Keratinocyte (primary cell): ENCODE data around the gene SREBF2. TPM values are rescaled to one million over a fixed set of nuclear protein-coding genes. Genes with fewer than 3 reads are reported as not detected.

Experiments
- DNase-seq: peaks from one replicate; pipeline ENCODE4 v3.0.0-alpha.2; 2011; ENCODE audit warnings: low read depth, missing footprints, low spot score
- FAIRE-seq: peaks from 2 replicates; lab custom pipeline; 2011; peaks lifted over from hg19 to GRCh38; lab: Jason Lieb, UNC
- H2AFZ ChIP-seq: 2 replicates; pipeline ENCODE4 v1.6.0; 2012; ENCODE audit warnings: low read length, control low read depth, inconsistent platforms; ENCODE audit not compliant: control insufficient read depth
- H3K27ac ChIP-seq: 2 replicates; pipeline ENCODE4 v1.5.1; 2011; ENCODE audit warnings: low read length; ENCODE audit not compliant: control insufficient read depth, insufficient read depth
- H3K27me3 ChIP-seq: 3 replicates; pipeline ENCODE4 v1.6.0; 2011; ENCODE audit warnings: low read length; ENCODE audit not compliant: control insufficient read depth, insufficient read depth; ENCODE audit errors: extremely low read depth
- H3K36me3 ChIP-seq, 2 experiments: 2 replicates in 1 of 2; 3 replicates in 1 of 2; pipeline ENCODE4 v1.5.1; 2011; ENCODE audit warnings: low read length in 2 of 2, mild to moderate bottlenecking in 1 of 2; ENCODE audit not compliant: control insufficient read depth in 2 of 2, insufficient read depth in 2 of 2; ENCODE audit errors: extremely low read depth in 1 of 2
- H3K4me1 ChIP-seq: 3 replicates; pipeline ENCODE4 v1.5.1; 2011; ENCODE audit warnings: low read length; ENCODE audit not compliant: control insufficient read depth, insufficient read depth; ENCODE audit errors: extremely low read depth
- H3K4me2 ChIP-seq: 3 replicates; pipeline ENCODE4 v1.6.0; 2011; ENCODE audit warnings: low read depth, low read length; ENCODE audit not compliant: control insufficient read depth, insufficient read depth; ENCODE audit errors: extremely low read depth
- H3K4me3 ChIP-seq, 3 experiments: fragments of 200-600 bp in 1 of 3; sonication (generic) in 1 of 3; 2 replicates in 2 of 3; 3 replicates in 1 of 3; pipeline ENCODE4 v1.5.1; 2011 to 2016; ENCODE audit warnings: low read length in 3 of 3, mild to moderate bottlenecking in 3 of 3, control low read depth in 2 of 3, inconsistent platforms in 1 of 3, low read depth in 1 of 3, mixed read lengths in 1 of 3, mixed run types in 1 of 3, moderate library complexity in 1 of 3; ENCODE audit not compliant: control insufficient read depth in 2 of 3, insufficient read depth in 2 of 3; ENCODE audit errors: extremely low read depth in 1 of 3
- H3K79me2 ChIP-seq: 2 replicates; pipeline ENCODE4 v1.6.0; 2012; ENCODE audit warnings: low read length; ENCODE audit not compliant: control insufficient read depth, insufficient read depth
- H3K9ac ChIP-seq: 3 replicates; pipeline ENCODE4 v1.6.0; 2011; ENCODE audit warnings: low read length; ENCODE audit not compliant: control insufficient read depth, insufficient read depth; ENCODE audit errors: extremely low read depth
- H3K9me1 ChIP-seq: 3 replicates; pipeline ENCODE4 v1.6.0; 2011; ENCODE audit warnings: low read length; ENCODE audit not compliant: control insufficient read depth, insufficient read depth; ENCODE audit errors: extremely low read depth
- H3K9me3 ChIP-seq: 2 replicates; pipeline ENCODE4 v1.5.1; 2012; ENCODE audit warnings: low read depth, low read length; ENCODE audit not compliant: control insufficient read depth
- H4K20me1 ChIP-seq: 3 replicates; pipeline ENCODE4 v1.6.0; 2011; ENCODE audit warnings: low read length; ENCODE audit not compliant: control insufficient read depth, insufficient read depth; ENCODE audit errors: extremely low read depth
- EZH2 ChIP-seq: IDR thresholded peaks from one replicate; pipeline ENCODE4 v1.6.1; 2012; ENCODE audit warnings: inconsistent platforms, mild to moderate bottlenecking, low read length, moderate library complexity
- dilution Hi-C: fragments of 300-500 bp; cut with MboI; formaldehyde crosslinking; loops from one replicate; pipeline ENCODE4 v1.7.0; 2020; ENCODE audit warnings: low sequenced_read_pairs; ENCODE audit not compliant: extremely low pct_ligation_motif_present
- polyA plus RNA-seq, 5 experiments: library from polyadenylated mRNA; depleted of rRNA in 3 of 5; stranded (reverse) in 3 of 5; stranded (forward) in 1 of 5; unstranded in 1 of 5; fragments of >200 nt; gene quantifications; 1 replicate in 1 of 5; 2 replicates in 3 of 5; 3 replicates in 1 of 5; pipeline versions ENCODE4 v1.2.1 to v1.2.3, GENCODE V29; 2011 to 2012; ENCODE audit warnings: missing spikeins in 2 of 5, low read depth in 1 of 5, low replicate concordance in 1 of 5
- TF ChIP-seq, protein P1 (sequence below), 3 experiments: IDR thresholded peaks in 1 of 3; conservative IDR thresholded peaks in 1 of 3; optimal IDR thresholded peaks in 1 of 3; 2 replicates in 2 of 3; 3 replicates in 1 of 3; pipeline versions ENCODE3 to v1.5.1; 2011; ENCODE audit warnings: low read length in 3 of 3, mild to moderate bottlenecking in 3 of 3, moderate library complexity in 2 of 3, control low read depth in 1 of 3, inconsistent platforms in 1 of 3; ENCODE audit not compliant: insufficient read depth in 2 of 3; ENCODE audit errors: extremely low read depth in 1 of 3

The SREBF2 gene
- polyA plus RNA-seq, 1 donor (not counting 4 experiments of a cell fraction or from before 2014, with no cell fraction given), result 57.5 TPM

DNA sequence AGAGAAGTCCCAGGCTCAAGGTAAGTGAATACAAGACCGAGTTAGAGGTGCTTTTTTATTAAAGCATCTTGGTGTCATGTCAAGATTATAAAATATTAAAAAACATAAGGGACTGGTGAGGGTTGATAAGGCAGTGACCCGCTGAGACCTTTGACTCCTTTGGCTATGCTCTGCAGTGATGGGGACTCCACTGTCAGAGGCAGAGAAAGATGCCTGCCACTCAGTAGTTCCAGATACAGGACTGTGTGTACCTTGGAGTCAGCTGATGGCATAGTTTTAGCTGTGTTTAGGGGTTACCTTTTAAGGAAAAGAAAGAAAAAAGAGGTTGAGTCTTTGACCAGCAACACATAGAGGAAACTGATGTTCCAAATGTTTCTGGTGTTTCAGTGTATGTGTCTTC is 41.2 kb downstream of the SREBF2 start:
- FAIRE-seq, result no peak

DNA sequence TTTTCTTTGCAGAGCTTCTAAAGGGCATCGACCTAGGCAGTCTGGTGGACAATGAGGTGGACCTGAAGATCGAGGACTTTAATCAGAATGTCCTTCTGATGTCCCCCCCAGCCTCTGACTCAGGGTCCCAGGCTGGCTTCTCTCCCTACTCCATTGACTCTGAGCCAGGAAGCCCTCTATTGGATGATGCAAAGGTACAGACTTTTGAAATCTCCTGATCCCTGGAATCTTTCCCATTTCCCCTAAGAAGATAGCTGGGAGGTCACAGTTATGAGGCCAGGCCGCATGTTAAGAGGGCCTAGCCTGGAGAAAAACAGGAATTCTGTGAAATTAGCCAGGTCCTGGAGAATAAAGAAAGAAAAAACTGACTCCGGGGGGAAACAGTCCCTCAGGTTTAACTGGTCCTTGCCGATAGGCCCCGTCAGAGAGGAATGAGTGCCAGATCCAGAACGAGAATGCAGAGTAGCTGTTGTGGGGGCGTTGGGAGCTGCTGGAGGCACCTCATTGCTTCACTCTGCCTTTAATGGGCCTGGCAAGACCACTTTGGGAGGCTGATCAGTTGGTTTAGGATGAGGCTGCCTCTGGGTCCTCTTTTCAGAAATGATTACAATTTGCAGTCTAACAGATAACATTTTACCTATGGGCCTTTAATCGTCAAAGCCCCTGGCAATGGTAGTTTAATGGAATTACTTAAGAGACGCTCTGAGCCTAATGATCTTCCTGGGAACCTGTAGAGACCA is 42.8 kb downstream of the SREBF2 start:
- TF ChIP-seq, protein P1, sequence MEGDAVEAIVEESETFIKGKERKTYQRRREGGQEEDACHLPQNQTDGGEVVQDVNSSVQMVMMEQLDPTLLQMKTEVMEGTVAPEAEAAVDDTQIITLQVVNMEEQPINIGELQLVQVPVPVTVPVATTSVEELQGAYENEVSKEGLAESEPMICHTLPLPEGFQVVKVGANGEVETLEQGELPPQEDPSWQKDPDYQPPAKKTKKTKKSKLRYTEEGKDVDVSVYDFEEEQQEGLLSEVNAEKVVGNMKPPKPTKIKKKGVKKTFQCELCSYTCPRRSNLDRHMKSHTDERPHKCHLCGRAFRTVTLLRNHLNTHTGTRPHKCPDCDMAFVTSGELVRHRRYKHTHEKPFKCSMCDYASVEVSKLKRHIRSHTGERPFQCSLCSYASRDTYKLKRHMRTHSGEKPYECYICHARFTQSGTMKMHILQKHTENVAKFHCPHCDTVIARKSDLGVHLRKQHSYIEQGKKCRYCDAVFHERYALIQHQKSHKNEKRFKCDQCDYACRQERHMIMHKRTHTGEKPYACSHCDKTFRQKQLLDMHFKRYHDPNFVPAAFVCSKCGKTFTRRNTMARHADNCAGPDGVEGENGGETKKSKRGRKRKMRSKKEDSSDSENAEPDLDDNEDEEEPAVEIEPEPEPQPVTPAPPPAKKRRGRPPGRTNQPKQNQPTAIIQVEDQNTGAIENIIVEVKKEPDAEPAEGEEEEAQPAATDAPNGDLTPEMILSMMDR (optimal IDR thresholded peaks at IDR 0.05 in 1 of 3, IDR thresholded peaks at IDR 0.05 in 1 of 3, conservative IDR thresholded peaks at IDR 0.05 in 1 of 3; ENCODE audit: extremely low read depth in 1 of 3, insufficient read depth in 2 of 3, low read length in 3 of 3), result no peak
- no peak for TF ChIP-seq EZH2
- H3K9me3 ChIP-seq, result no peaks in the 10 kb centered on the region
- DNase-seq, result no peak
- H3K27ac ChIP-seq, result no peak overlapping the region
- no peaks in the 10 kb centered on the region for H4K20me1 ChIP-seq
- H3K9me1 ChIP-seq, result no peaks in the 10 kb centered on the region
- no peaks in the 10 kb centered on the region for H3K79me2 ChIP-seq
- no peak overlapping the region for H3K9ac ChIP-seq
- no peak for FAIRE-seq
- no peak overlapping the region for H2AFZ ChIP-seq
- no peaks in the 10 kb centered on the region for H3K4me1 ChIP-seq
- no peak overlapping the region for H3K4me3 ChIP-seq
- H3K36me3 ChIP-seq, result peaks cover 39 to 59% of the 10 kb centered on the region in 2 experiments
- dilution Hi-C loops, result no loop called here
- no peak overlapping the region for H3K4me2 ChIP-seq
- no peaks in the 10 kb centered on the region for H3K27me3 ChIP-seq

More for the DNA sequence above, 41.2 kb downstream of the SREBF2 start:
- TF ChIP-seq, protein P1 (optimal IDR thresholded peaks at IDR 0.05 in 1 of 3, IDR thresholded peaks at IDR 0.05 in 1 of 3, conservative IDR thresholded peaks at IDR 0.05 in 1 of 3; ENCODE audit: extremely low read depth in 1 of 3, insufficient read depth in 2 of 3, low read length in 3 of 3), result no peak
- TF ChIP-seq EZH2, result no peak
- Histone ChIP-seq H4K20me1 (no peaks in the 10 kb centered on the region), H3K27me3 (no peaks in the 10 kb centered on the region), H3K4me2 (no peak overlapping the region), H3K27ac (no peak overlapping the region), H3K4me3 (no peak overlapping the region), H3K9me1 (no peaks in the 10 kb centered on the region), H3K9ac (no peak overlapping the region), H3K79me2 (no peaks in the 10 kb centered on the region), H3K9me3 (no peaks in the 10 kb centered on the region), H3K4me1 (no peaks in the 10 kb centered on the region), H2AFZ (no peak overlapping the region), H3K36me3 (peaks cover 36 to 52% of the 10 kb centered on the region in 2 experiments)
- DNase-seq, result no peak
- dilution Hi-C loops, result no loop called here
